Measurements from ENCODE around the gene SLC43A1.

SLC43A1 gene

GRCh38 chr11:57434640-57435546, 80.6 kb downstream of the SLC43A1 start:
- Mint-ChIP-seq H3K4me3 (no peak overlapping the region), H3K27me3 (no peaks in the 10 kb centered on the region), H3K36me3 (ENCODE audit: low read depth) (no peaks in the 10 kb centered on the region), H3K4me1 (peaks cover 15% of the 10 kb centered on the region), H3K27ac (no peak overlapping the region), H3K9me3 (no peaks in the 10 kb centered on the region)
- ATAC-seq (no peak), DNase-seq (no peak)

Data from activated naive CD8-positive, alpha-beta T cell treated with anti-CD3 and anti-CD28 coated beads, Interleukin-2, amount 50 U/mL, for 24 hours (primary cell).